Dendritic cell treated with granulocyte-macrophage colony-stimulating factor and Interleukin-4, amounts not matched to agents 40 ng/mL and 50 ng/mL, for 4 days (primary cell): ENCODE measurements around the gene PEPD.

Experiments used
- H3K27ac Mint-ChIP-seq: one replicate; pipeline ENCODE4 v1.8.0; 2022; ENCODE audit warnings: mild to moderate bottlenecking, mixed read lengths
- H3K27me3 Mint-ChIP-seq: one replicate; pipeline ENCODE4 v1.8.0; 2022; ENCODE audit warnings: mild to moderate bottlenecking, mixed read lengths
- H3K36me3 Mint-ChIP-seq: one replicate; pipeline ENCODE4 v1.8.0; 2022; ENCODE audit warnings: low read depth, mixed read lengths
- H3K4me1 Mint-ChIP-seq: one replicate; pipeline ENCODE4 v1.8.0; 2022; ENCODE audit warnings: low read depth, mixed read lengths
- H3K4me3 Mint-ChIP-seq: one replicate; pipeline ENCODE4 v1.8.0; 2022; ENCODE audit warnings: mild to moderate bottlenecking, moderate library complexity, mixed read lengths
- H3K9me3 Mint-ChIP-seq: one replicate; pipeline ENCODE4 v1.8.0; 2022; ENCODE audit warnings: mixed read lengths
- intact Hi-C: fragments of 100-400 bp; cut with micrococcal nuclease; formaldehyde crosslinking; loops from one replicate; pipeline ENCODE4 v1.15.0; 2022

PEPD gene

DNA sequence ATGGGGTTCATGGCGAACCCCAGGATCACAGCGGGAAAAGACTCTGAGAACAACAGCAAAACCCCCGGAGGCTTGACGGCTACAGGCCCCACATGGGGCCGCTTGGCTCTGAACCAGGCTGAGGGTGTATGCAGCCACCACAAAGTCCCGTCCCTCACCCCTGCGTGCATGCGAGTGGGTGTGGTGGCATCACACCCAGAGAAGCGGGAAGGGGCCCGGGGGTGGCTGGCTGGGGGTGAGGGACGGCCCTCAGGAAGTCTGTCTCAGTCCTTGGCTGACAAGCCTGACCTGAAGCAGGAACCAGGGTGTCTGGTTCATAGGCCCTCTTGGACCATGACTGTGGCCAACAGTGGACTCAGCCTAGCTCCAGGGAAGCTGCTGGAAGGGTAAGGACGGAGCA is 113.9 kb downstream of the PEPD start:
- intact Hi-C loops: loop anchor here (1.0 to 5.0 kb wide), 2 partner anchors 105 to 281 kb away; partner anchors contain the start of gene CEBPA
- H3K9me3 Mint-ChIP-seq: no peaks in the 10 kb centered on the region
- no peak overlapping the region for H3K4me3 Mint-ChIP-seq
- peak overlapping the region; percentile 91 for H3K27ac Mint-ChIP-seq
- peaks cover 58% of the 10 kb centered on the region for H3K4me1 Mint-ChIP-seq
- peaks cover 49% of the 10 kb centered on the region for H3K36me3 Mint-ChIP-seq
- H3K27me3 Mint-ChIP-seq: no peaks in the 10 kb centered on the region

DNA sequence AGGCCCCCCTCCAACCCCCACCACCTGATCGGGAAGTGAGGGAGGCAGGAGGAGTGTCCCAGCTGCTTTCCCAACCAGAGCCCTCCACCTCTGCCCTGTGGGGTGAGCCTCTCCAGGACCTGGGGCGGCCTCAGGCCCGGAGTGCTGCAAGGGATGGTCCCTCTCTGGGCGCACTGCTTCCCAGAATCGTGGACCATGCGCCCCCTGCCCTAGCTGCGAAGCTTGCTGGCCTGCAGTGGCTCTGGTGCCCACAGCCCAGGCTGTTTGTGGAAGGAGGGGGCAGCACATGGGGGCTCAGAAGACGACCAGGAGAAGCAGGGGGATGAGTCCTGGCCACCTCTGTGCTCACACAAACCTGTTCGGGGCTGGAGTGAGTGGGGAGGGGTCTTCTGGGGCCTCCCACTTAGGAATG is 114.4 kb downstream of the PEPD start:
- Mint-ChIP-seq H3K9me3 (no peaks in the 10 kb centered on the region), H3K27me3 (no peaks in the 10 kb centered on the region), H3K4me3 (no peak overlapping the region), H3K27ac (peak overlapping the region; percentile 91), H3K4me1 (peaks cover 62% of the 10 kb centered on the region), H3K36me3 (peaks cover 50% of the 10 kb centered on the region)
- intact Hi-C loops: loop anchor here (1.0 to 5.0 kb wide), 2 partner anchors 105 to 281 kb away; partner anchors contain the start of gene CEBPA

DNA sequence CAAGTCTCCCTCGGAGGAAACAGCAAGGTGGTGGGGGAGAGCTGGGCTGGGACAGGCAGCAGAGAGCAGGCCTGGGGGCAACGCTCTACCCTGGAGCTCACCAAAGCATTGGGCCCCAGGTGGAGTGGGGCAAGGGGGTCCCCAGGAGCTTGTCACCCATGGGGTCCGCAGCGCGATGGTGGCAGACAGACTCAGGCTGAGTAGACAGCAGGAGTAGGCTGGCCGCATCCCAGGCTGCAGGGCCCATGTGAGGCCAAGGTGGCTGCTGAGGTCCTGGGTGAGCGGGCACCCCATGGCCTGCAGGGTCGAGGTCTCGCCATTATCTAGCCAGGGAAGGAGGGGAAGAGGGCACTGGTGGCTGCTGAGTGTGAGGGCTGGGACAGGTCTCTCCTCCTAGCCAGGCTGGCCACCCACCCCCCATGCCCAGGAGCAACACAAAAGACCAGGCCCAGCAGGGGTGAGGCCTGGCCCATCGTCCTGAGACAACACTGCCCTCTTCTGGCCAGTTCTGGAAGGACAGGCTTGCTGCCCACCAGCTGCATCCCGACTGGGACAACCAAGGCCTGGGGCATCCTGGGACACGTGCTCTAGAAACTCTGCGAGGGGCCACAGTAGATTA is 115.0 kb downstream of the PEPD start:
- intact Hi-C loops: loop anchor here (1.0 to 5.0 kb wide), 4 partner anchors 104 to 280 kb away; partner anchors contain the start of gene CEBPA
- Mint-ChIP-seq H3K27me3 (no peaks in the 10 kb centered on the region), H3K9me3 (no peaks in the 10 kb centered on the region), H3K4me3 (no peak overlapping the region), H3K27ac (peak overlapping the region; percentile 91), H3K4me1 (peaks cover 67% of the 10 kb centered on the region), H3K36me3 (peaks cover 49% of the 10 kb centered on the region)

DNA sequence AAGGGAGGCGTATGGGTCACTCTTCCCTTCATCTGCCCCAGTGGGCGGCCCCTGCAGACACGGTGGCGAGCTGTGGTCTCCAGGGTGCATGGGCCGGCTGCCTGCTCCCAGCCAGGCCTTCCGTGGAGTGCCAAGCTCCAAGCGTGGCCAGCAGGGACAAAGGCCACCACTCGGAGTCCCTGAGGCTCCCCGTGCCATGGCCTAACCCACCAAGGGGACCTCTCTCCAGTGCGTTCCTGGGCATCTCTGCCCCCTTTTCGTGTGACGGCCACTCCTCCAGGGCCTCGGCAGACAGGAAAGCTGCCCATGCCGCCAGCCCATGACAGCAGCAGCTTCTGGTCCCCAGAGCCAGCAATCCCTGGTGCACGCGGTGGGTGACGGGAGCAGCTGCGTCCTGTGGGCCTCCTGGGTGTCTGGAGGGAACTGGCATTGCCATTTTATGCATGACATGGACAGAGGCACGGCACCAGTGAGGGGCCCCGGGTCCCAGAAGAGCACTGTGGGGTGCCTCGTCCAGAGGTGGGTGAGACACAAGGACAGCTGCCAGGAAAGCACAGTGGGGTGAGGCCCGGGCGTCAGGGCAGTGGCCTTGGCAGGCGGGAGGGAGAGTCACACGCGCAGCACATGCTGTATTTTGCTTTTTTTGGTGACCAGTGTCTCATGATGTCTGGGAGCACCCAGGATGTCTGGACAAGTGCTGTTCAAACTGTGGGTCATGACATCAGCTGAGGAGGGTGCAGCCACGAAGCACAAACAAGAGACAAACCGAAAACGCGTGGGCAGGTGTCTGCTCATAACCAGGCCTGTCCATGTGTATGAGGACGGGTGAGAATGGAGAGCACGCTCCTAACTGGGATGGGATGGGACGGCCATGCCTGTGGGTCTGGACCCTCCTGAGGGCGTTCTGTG is 115.8 kb downstream of the PEPD start:
- H3K4me3 Mint-ChIP-seq: peak overlapping the region; percentile 18
- peak overlapping the region; percentile 91 for H3K27ac Mint-ChIP-seq
- H3K4me1 Mint-ChIP-seq: peaks cover 75% of the 10 kb centered on the region
- no peaks in the 10 kb centered on the region for H3K9me3 Mint-ChIP-seq
- no peaks in the 10 kb centered on the region for H3K27me3 Mint-ChIP-seq
- intact Hi-C loops: loop anchor here (1.0 to 5.0 kb wide), 3 partner anchors 104 to 171 kb away; partner anchors contain the start of gene CEBPA
- H3K36me3 Mint-ChIP-seq: peaks cover 49% of the 10 kb centered on the region

DNA sequence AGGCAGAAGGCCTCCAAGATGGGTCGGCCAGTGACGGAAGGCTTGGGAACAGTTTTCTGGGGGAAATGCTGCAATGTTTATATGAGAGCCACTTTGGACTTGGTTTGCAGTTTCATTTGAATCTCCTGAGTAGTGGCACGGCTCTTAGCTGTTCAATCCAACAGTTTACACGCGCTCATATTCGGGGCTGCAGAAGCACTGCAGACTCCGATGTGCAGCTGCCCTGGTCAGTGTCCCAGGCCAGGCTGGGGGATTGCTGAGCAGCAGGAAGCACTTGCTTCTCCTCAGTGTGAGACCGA is 116.4 kb downstream of the PEPD start:
- Mint-ChIP-seq H3K27me3 (no peaks in the 10 kb centered on the region), H3K4me1 (peaks cover 79% of the 10 kb centered on the region), H3K36me3 (peaks cover 49% of the 10 kb centered on the region), H3K9me3 (no peaks in the 10 kb centered on the region), H3K27ac (peak overlapping the region; percentile 91), H3K4me3 (no peak overlapping the region)
- intact Hi-C loops: loop anchor here (5.0 kb wide), 1 partner anchor 103 kb away; the partner anchor contains the start of gene CEBPA

DNA sequence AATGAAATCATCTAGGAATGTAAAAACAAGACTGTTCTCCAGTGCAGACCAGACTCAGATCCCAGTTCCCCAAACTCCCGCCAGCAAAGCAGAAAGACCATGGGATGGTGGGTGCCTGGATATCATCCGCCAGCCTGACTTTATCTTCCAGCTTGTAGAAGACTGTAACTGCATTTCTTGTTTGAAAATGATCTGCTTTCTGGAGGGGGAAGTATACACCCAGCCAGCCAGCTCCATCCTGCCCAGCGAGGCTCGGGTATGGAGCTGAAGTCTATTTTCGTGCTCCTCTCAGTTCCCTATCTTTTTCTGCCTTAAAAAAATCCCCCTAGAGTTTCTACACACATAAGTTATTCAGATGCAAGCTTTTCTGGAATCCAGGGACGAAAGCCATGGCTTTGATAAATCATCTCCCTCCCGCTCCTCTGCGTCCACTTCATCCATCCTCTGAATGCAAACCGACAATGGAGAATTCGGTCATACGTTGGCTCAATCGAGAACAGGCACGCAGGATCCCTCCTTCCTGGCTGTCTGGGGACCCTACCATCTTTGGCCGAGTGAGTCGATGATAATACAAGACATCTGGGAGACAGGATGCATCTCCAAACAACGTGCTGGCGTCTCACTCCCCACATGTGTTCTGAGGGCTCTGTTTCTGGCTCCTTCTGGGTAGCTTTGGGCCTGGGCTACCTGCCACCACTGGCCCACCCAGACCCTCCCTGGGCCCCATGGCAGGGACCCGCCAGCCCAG is 116.9 kb downstream of the PEPD start:
- intact Hi-C loops: loop anchor here (5.0 kb wide), 1 partner anchor 102 kb away; the partner anchor contains the start of gene CEBPA
- peak overlapping the region; percentile 91 for H3K27ac Mint-ChIP-seq
- H3K36me3 Mint-ChIP-seq: peaks cover 49% of the 10 kb centered on the region
- H3K27me3 Mint-ChIP-seq: no peaks in the 10 kb centered on the region
- no peaks in the 10 kb centered on the region for H3K9me3 Mint-ChIP-seq
- peaks cover 79% of the 10 kb centered on the region for H3K4me1 Mint-ChIP-seq
- peak overlapping the region; percentile 65 for H3K4me3 Mint-ChIP-seq

DNA sequence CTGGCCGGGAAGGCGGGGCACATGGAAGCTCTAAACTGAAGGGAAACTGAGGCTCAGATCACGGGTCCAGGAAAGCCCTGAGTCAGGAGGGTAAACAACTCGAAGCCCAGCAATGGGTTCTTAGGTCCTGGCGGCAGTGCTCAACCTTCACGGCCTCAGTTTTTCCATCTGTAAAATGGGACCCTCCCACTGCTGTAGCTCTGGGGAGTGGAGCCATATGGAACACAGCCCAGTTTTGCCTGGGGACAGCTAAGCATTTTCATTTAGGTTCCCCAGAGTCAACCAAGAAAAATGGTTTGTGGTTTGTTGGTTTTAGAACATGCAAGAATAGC is 117.7 kb downstream of the PEPD start:
- intact Hi-C loops: no loop called here
- Mint-ChIP-seq H3K9me3 (no peaks in the 10 kb centered on the region), H3K4me1 (peaks cover 79% of the 10 kb centered on the region), H3K27ac (peak overlapping the region; percentile 91), H3K4me3 (peak overlapping the region; percentile 65), H3K27me3 (no peaks in the 10 kb centered on the region), H3K36me3 (peaks cover 54% of the 10 kb centered on the region)

DNA sequence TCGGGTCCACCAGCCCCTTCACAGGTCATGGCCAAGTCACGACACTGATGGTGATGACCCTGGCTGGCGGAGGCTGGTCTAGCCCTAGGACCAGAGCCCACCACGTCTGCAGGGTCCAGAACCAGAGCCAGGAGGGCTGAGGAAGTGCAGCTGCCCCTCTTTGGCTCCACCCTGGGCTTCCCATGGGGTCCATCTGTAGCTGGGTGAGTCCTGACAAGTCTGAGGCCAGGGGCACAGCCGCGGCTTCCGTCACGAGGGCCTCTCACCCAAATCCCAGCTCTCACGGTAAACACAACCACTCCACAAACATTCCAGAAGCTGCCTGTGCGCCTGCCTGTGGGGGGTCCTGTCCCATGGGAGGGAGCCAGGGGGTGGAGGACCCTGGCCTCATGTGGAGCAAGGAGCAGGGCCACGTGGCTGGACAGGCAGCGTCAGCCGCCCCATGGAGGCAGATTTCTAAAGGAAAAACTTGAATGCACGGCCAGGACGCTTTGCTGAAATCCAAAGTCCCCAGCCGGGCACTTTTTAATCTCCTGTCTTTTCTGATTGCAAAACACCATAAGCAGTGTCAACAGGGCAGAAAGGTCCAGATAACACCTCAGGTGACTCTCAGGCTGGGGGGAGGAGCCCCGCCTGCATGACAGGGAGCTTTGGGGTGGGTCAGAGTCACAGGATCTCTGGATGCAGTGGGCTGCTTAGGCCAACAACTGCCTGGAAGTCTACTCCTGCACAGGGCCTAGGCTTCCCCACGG is 118.2 kb downstream of the PEPD start:
- Mint-ChIP-seq H3K4me3 (no peak overlapping the region), H3K9me3 (no peaks in the 10 kb centered on the region), H3K4me1 (peaks cover 78% of the 10 kb centered on the region), H3K27me3 (no peaks in the 10 kb centered on the region), H3K36me3 (peaks cover 59% of the 10 kb centered on the region), H3K27ac (peak overlapping the region; percentile 91)
- intact Hi-C loops: no loop called here

DNA sequence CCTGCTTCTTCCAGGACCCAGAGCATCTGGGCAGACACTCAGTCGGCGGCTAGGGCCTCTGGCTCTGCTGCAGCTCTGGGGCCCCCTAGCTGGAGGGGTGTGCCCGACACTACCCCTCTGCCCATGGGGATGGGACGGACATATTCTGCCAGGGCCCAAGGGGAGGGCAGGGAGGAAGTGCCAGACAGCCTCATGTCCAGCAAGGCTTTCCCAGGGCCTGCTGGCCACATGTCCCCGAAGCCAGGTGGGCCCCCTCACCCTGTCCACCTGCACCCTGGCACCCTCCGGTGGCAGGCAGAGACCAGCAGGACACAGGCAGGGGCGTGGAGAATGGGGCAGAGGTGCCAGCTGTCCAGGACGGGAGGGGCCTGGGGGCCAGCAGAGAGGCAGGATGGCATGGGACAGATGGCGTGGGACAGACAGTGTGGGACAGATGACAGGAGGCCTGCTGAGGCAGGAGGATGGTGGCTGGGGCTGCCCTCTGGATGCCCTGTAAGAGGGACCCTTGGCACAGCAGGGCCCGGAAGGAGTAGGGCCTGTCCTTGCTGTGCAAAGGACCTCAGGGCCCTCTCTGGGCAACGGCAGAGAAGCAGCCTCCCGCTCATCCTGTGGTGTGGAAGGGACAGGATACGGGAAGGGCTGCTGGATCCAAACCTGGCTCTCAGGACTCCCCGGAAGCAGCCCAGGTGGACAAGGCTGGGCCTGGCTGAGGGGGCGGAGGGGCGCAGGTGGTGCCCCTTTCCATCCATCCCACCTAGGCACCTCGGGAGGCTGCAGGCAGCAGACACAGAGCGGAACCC is 119.0 kb downstream of the PEPD start:
- intact Hi-C loops: no loop called here
- Mint-ChIP-seq H3K4me1 (peaks cover 71% of the 10 kb centered on the region), H3K9me3 (no peaks in the 10 kb centered on the region), H3K36me3 (peaks cover 58% of the 10 kb centered on the region), H3K27ac (peak overlapping the region; percentile 26), H3K4me3 (no peak overlapping the region), H3K27me3 (no peaks in the 10 kb centered on the region)

DNA sequence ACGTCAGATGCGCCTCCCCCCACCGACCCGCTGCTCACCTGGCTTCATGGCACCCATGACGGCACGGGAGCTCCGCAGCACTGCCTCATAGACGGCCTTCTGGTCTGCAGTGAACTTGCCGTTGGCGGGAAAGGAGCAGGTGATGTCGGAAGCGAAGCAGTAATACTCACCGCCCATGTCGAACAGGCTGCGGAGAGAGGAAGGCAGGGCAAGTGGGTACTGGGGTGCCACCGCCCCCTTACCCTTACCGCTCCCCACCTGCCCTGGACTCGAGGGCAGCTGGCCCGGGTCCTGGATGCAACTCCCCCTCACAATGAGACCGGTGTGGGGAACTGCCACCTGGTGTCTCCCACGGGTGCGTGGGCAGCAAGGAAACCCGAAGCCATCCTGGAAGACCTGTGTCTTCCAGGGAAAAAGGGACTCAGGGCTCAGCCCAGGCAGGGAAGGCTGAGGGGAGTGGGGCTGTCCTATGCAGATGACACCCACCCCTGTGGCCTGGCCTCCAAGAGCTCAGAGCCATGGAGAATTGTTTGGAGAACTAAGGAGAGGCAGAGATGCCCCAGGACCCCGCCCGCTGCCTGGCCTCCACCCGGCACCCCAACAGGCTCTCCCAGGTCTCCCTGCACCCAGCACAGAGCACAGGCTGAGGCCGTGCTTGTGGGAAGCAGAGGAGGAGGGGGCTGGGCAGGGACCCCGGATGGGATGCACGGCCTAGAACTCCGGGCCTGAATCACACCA is 119.7 kb downstream of the PEPD start:
- no peak overlapping the region for H3K27ac Mint-ChIP-seq
- peaks cover 58% of the 10 kb centered on the region for H3K36me3 Mint-ChIP-seq
- intact Hi-C loops: no loop called here
- no peaks in the 10 kb centered on the region for H3K9me3 Mint-ChIP-seq
- no peaks in the 10 kb centered on the region for H3K27me3 Mint-ChIP-seq
- no peak overlapping the region for H3K4me3 Mint-ChIP-seq
- peaks cover 63% of the 10 kb centered on the region for H3K4me1 Mint-ChIP-seq

DNA sequence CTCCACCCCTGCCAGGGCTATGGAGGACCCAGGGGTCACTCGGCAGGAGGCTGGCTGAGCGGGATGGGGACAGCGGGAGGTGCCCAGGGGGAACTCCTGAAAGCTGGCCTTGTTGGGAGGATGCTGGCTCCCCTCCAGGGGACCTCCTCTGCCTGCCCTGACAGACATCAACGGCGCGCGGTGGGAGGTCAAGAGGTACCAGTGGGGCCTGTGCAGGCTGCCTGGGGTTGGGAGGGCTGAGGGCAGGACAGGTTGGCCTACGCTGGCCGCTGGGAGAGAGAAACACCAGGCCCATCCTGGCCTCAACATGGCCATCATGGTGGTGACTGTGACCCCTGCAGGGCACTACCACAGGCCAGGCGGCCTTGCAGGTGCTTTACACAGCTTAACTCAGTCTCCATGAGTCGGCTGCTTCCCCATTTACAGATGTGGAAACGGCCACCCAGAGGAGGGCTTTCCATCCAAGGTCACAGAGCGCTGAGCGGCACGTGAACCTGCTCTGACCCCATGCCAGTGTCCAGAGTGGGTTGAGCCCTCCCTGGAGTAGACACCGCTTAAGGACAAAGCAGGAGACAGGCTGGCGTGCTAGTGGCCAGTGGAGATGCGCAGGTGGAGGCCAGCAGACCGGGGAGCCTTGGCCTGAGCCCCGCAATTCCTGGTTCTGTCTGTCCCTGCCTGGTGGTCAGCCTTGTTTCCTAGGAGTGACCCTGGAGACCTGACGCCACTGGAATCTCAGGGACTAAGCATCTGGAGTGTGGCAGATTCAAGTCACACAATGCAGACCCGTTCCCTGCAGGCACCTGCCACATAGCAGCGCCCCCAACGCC is 120.5 kb downstream of the PEPD start:
- intact Hi-C loops: no loop called here
- peaks cover 61% of the 10 kb centered on the region for H3K4me1 Mint-ChIP-seq
- no peak overlapping the region for H3K4me3 Mint-ChIP-seq
- no peak overlapping the region for H3K27ac Mint-ChIP-seq
- no peaks in the 10 kb centered on the region for H3K9me3 Mint-ChIP-seq
- H3K27me3 Mint-ChIP-seq: no peaks in the 10 kb centered on the region
- peaks cover 60% of the 10 kb centered on the region for H3K36me3 Mint-ChIP-seq
